GM23248 (cell line): Measurements from ENCODE around the gene LPAR2.

Source experiments
- EZH2 ChIP-seq: fragments of 200-600 bp; sonication (generic); IDR thresholded peaks from 2 replicates; pipeline ENCODE4 v1.6.1; 2018; ENCODE audit warnings: antibody characterized with exemption, mild to moderate bottlenecking; ENCODE audit not compliant: insufficient read depth, poor library complexity, severe bottlenecking
- EZH2phosphoT487 ChIP-seq: fragments of 200-600 bp; sonication (generic); IDR thresholded peaks from 2 replicates; pipeline ENCODE4 v1.6.1; 2018; ENCODE audit warnings: antibody characterized with exemption, moderate library complexity, mild to moderate bottlenecking, low read depth; ENCODE audit not compliant: insufficient read depth

DNA sequence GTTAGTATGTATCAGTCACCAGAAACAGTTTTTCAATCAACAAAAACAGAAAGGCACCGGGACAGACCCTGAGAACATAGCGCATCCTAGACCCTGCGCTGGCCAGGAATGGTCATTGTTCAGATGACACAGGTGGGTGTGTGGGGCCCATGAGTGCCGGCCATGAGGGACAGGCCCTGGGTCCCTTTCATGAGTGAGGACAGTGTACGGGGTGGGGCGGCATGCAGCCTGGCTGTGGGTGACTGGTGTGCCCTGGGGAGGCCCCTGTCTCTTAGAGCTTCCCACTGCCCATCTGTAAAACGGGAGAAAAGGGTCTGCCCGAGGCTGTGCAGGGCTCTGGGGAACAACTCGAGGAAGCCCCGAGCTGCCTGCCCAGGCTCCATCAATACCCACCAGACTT, 35.3 kb downstream of the LPAR2 start:
- no peak for TF ChIP-seq EZH2
- TF ChIP-seq EZH2phosphoT487 = no peak
